Esophagus (tissue), 2 donors: ENCODE data around the gene FXYD7. TPM values are rescaled to one million over a fixed set of nuclear protein-coding genes. Genes with fewer than 3 reads are reported as not detected.

ENCODE experiments used
- H3K27ac ChIP-seq, 2 donors: one replicate each; pipeline ENCODE4 v1.5.1; 2013; ENCODE audit warnings: low read depth in 2 of 2, mild to moderate bottlenecking in 2 of 2, inconsistent platforms in 1 of 2, low read length in 1 of 2, moderate library complexity in 1 of 2
- H3K27me3 ChIP-seq, 2 donors: one replicate each; pipeline ENCODE4 v1.6.1; 2013; ENCODE audit warnings: low read length in 2 of 2, control low read depth in 1 of 2, mild to moderate bottlenecking in 1 of 2; ENCODE audit not compliant: insufficient read depth in 2 of 2, control insufficient read depth in 1 of 2
- H3K36me3 ChIP-seq, 2 donors: one replicate each; pipeline ENCODE4 v1.6.1; 2013; ENCODE audit warnings: low read length in 1 of 2; ENCODE audit not compliant: control insufficient read depth in 2 of 2, insufficient read depth in 2 of 2
- H3K4me1 ChIP-seq, 2 donors: one replicate each; pipeline ENCODE4 v1.6.1; 2013; ENCODE audit warnings: low read length in 1 of 2; ENCODE audit not compliant: control insufficient read depth in 2 of 2, insufficient read depth in 2 of 2
- H3K4me3 ChIP-seq, 2 donors: one replicate each; pipeline ENCODE4 v1.5.1; 2013; ENCODE audit warnings: low read length in 2 of 2, mild to moderate bottlenecking in 2 of 2, low read depth in 1 of 2, moderate library complexity in 1 of 2
- H3K9me3 ChIP-seq, 2 donors: one replicate each; pipeline ENCODE4 v1.6.1; 2013; ENCODE audit warnings: mild to moderate bottlenecking in 2 of 2, low read depth in 1 of 2, low read length in 1 of 2, moderate library complexity in 1 of 2; ENCODE audit not compliant: control insufficient read depth in 2 of 2, insufficient read depth in 1 of 2
- WGBS, 2 donors: extraction: QIAGEN DNeasy Blood & Tissue Kit; methylation state at CpG; one replicate each; pipeline ENCODE4 v1.1.7; 2013; 5-methylcytosine and 5-hydroxymethylcytosine counted together
- polyA plus RNA-seq, 2 donors: library from polyadenylated mRNA; stranded (reverse); fragments of 200-250 nt; gene quantifications; one replicate each; pipeline ENCODE4 v1.2.3, GENCODE V29; 2013
- donor health status: healthy with polysubstance abuse.
- donor health status: Bipolar disorder and iron deficiency.

The FXYD7 gene
- polyA plus RNA-seq, 2 donors, result 0.09 to 0.14 TPM

GRCh38 chr19:35140962-35141836 is 1.9 kb upstream of the FXYD7 start:
- Histone ChIP-seq H3K9me3 (no peaks in the 10 kb centered on the region), H3K4me1 (peaks cover 0 to 7% of the 10 kb centered on the region in 2 donors), H3K36me3 (no peaks in the 10 kb centered on the region), H3K4me3 (peak overlapping the region in 1 of 2 donors; percentile 19), H3K27ac (peak overlapping the region; percentile 58 to 77), H3K27me3 (no peaks in the 10 kb centered on the region)
- WGBS, 2 donors, result 2 to 4% methylated on average over 45 to 47 of the region's 48 CpGs

- no peak overlapping the region for H3K4me3 ChIP-seq
- H3K36me3 ChIP-seq, result no peaks in the 10 kb centered on the region
- no peaks in the 10 kb centered on the region for H3K9me3 ChIP-seq
- no peaks in the 10 kb centered on the region for H3K27me3 ChIP-seq
- H3K27ac ChIP-seq, result no peak overlapping the region
- WGBS, 2 donors, result 20 to 28% methylated on average over 21 of the region's 21 CpGs
- H3K4me1 ChIP-seq, result peaks cover 0 to 6% of the 10 kb centered on the region in 2 donors
These were observed 1.0 kb upstream of the FXYD7 start for GRCh38 chr19:35141837-35142605.

GRCh38 chr19:35142606-35143230 is 337 bp upstream of the FXYD7 start:
- WGBS, 2 donors, result 4 to 8% methylated on average over 33 to 45 of the region's 46 CpGs
- H3K27ac ChIP-seq, result no peak overlapping the region
- H3K36me3 ChIP-seq, result no peaks in the 10 kb centered on the region
- no peaks in the 10 kb centered on the region for H3K9me3 ChIP-seq
- peaks cover 0 to 5% of the 10 kb centered on the region in 2 donors for H3K4me1 ChIP-seq
- H3K27me3 ChIP-seq, result no peaks in the 10 kb centered on the region
- H3K4me3 ChIP-seq, result no peak overlapping the region

- Histone ChIP-seq H3K4me3 (no peak overlapping the region), H3K4me1 (peaks cover 0 to 5% of the 10 kb centered on the region in 2 donors), H3K27ac (no peak overlapping the region), H3K9me3 (no peaks in the 10 kb centered on the region), H3K36me3 (no peaks in the 10 kb centered on the region), H3K27me3 (no peaks in the 10 kb centered on the region)
- 34 to 44% methylated on average over 3 of the region's 3 CpGs for WGBS, 2 donors
These were observed 763 bp downstream of the FXYD7 start for GRCh38 chr19:35143818-35144217.

DNA sequence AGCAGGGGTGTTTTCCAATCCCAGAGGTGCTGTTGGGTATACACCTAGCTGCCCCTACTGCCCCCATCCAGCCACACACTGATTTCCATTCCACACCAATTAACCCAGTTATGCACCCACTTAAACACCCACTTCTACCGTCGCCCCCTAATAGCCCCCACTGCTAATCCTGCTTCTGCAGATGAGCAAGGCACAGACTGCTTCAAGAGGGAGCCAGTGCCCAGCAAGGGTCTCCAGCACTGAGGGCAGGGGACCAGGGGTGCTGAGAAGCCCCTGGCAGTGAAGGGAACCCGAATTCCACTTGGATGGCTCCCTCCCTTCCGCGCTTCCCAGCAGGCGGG is 1.2 kb downstream of the FXYD7 start:
- no peak overlapping the region for H3K27ac ChIP-seq
- no peaks in the 10 kb centered on the region for H3K36me3 ChIP-seq
- peaks cover 0 to 5% of the 10 kb centered on the region in 2 donors for H3K4me1 ChIP-seq
- H3K9me3 ChIP-seq, result no peaks in the 10 kb centered on the region
- H3K27me3 ChIP-seq, result no peaks in the 10 kb centered on the region
- 30% methylated on average over 6 of the region's 6 CpGs for WGBS, 2 donors
- no peak overlapping the region for H3K4me3 ChIP-seq

DNA sequence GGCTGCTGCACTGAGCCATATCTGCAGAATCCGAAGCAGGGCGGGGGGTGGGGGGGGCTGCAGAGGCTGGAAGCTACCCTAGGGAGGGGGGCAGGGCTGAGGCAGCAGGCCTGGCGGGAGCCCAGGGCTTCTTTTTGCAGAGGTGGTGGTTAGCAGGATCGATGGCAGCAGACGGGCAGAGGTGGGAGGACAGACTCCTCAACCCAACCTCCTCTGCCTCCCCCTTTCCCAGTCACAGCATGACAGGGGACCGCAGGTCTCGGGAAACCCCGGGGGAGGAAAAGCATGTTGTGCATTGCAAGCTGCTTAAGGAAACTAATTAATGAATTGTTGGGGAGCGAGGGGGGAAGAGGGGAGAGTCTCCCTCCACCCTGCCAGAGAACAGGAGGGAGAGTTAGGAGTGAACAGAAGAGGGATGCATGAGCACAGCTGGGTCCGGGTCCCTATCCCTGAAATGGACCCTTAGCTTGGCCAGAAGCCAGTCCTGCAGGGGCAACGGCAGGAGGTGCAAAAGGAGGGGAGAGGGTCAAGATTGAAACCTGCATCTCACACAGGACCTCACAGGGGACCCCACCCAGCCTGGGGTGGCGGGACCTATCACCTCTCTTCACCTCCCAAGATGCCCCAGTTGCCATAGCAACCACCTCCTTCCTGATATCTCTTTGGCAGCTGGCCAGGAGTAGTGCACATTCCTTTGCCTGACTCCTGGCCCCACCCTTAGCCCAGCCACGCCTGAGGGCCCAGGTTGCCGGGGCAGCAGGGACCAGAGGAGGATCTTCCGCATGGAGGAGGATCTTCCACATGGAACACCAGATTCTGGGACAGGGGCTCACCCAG is 1.8 kb downstream of the FXYD7 start:
- Histone ChIP-seq H3K9me3 (no peaks in the 10 kb centered on the region), H3K4me1 (peaks cover 0 to 5% of the 10 kb centered on the region in 2 donors), H3K4me3 (no peak overlapping the region), H3K27me3 (no peaks in the 10 kb centered on the region), H3K27ac (no peak overlapping the region), H3K36me3 (no peaks in the 10 kb centered on the region)
- WGBS, 2 donors, result 17 to 27% methylated on average over 15 of the region's 15 CpGs

DNA sequence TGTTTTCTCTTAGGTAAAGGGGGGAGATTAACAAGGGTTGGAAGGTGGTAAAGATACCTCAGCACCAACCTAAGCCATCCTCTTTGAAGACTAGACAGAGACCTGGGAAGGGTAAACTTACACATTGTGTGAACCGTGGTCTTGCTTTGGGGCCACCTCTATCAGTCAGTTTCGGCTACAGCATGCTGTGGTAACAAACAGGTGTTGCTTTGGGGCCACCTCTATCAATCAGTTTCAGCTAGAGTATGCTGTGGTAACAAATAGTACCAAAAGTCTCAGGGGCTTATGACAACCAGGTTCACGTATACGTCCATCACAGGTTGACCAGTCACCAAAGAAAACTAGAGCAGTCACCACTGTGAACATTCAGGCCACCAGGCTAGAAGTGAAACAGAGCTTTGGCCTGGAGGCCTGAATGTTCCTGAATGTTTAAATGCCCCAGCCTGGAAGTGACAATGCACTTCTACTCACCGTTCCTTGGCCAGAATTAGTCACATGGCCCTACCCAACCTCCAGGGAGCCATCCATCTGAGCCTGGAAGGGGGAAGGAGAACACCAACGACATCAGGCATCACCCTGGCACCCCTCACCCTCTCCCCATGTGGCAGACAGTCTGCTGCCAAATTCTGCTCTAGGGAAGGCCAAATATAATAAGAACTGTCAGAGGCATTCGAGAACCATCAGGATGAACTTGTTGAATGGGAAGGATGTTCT is 3.8 kb downstream of the FXYD7 start:
- H3K27ac ChIP-seq, result no peak overlapping the region
- no peaks in the 10 kb centered on the region for H3K27me3 ChIP-seq
- H3K4me1 ChIP-seq, result peaks cover 0 to 3% of the 10 kb centered on the region in 2 donors
- H3K4me3 ChIP-seq, result no peak overlapping the region
- H3K9me3 ChIP-seq, result no peaks in the 10 kb centered on the region
- no peaks in the 10 kb centered on the region for H3K36me3 ChIP-seq
- WGBS, 2 donors, result 73 to 74% methylated on average over 7 of the region's 7 CpGs

DNA sequence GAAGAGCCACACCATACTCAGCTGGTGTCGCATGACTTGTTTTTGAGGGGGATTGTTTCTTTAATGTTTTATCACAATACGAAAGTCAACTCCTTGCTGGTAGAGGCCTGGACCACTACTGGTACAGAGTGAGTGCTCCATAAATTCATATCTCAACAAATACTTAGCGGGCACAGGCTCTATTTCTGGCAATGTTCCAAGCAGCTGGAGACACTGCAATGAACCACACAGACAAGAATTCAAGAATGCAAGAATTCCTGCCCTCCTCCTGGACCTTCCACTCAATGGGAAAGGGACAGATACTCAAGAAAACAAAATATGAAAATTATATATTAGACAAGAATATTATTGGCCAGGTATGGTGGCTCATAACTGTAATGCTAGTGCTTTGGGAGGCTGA is 6.4 kb downstream of the FXYD7 start:
- no peaks in the 10 kb centered on the region for H3K9me3 ChIP-seq
- no peaks in the 10 kb centered on the region for H3K36me3 ChIP-seq
- peaks cover 0 to 2% of the 10 kb centered on the region in 2 donors for H3K4me1 ChIP-seq
- WGBS, 2 donors, result 86 to 91% methylated on average over 3 of the region's 3 CpGs
- no peaks in the 10 kb centered on the region for H3K27me3 ChIP-seq
- no peak overlapping the region for H3K4me3 ChIP-seq
- no peak overlapping the region for H3K27ac ChIP-seq
